HG03066 (cell line): ENCODE data around the gene SMIM7.
"Not testable (repeated sequence)": the region's sequence is repeated elsewhere in the genome, so short reads cannot be mapped to it uniquely, and the experiment has no call there.

ENCODE experiments used
- ATAC-seq: cut with Tn5 transposase; IDR thresholded peaks from one replicate; pipeline ENCODE4 v1.9.1; 2021; ENCODE audit warnings: low read depth; ENCODE audit not compliant: unreplicated experiment

The SMIM7 gene

DNA sequence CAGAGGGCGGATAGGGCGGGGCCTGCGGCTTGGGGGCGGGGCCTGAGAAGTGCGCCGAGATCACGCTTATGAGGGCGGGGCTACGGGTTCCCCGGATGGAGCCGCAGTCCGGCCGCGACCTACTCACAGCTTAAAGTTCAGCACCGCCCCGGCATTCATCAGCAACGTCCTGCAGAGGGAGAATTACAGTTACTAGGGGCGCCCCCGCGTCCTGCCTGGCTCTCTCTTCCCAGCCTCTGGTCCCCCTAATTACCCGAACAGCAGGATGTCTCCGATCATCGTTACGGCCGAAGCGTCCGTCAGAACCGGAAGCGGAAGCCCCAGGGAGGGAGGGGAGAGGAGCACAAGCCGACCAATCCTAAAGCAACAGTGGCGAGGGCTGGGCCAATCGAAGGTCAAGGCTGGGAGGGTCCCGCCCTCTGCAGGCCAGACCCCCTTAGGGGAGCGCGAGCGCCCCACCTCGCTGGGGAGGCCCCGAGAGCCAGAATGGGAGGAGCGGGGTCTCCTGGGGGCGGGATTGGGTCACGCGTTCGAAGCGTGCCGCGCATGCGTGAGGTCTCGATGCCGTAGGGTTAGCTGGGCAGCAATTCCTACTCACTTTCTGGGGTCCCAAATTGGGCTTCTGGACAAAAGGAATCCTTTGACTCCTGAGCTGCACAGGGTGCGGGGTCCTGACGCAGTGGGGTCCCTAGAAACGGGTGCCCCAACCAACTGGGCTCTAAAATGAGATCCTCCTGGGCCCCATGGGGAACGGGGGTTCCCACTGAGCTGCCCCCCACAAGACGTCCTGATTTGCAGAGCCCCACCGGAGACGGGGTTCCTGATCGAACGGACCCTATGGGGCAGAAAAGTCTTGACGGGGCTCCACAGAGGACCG is at the start of gene SMIM7:
Gene SMIM7 (minus strand): TSS at position 313 of the 877 bp plus-strand sequence. CDS start 34 bp downstream, at position 279.
- peak; percentile 85 for ATAC-seq

DNA sequence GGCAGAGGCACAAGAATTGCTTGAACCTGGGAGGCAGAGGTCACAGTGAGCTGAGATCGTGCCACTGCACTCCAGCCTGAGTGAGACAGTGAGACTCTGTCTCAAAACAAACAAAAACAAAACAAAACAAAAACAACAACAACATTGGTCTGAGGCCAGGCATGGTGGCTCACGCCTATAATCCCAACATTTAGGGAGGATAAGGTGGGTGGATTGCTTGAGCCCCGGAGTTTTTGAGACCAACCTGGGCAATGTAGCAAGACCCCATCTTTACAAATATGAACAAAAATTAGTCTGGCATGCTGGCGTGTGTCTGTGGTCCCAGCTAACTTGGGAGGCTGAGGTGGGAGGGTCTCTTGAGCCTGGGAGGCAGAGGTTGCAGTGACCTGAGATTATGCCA is 43.7 kb upstream of the SMIM7 start:
- no peak for ATAC-seq

DNA sequence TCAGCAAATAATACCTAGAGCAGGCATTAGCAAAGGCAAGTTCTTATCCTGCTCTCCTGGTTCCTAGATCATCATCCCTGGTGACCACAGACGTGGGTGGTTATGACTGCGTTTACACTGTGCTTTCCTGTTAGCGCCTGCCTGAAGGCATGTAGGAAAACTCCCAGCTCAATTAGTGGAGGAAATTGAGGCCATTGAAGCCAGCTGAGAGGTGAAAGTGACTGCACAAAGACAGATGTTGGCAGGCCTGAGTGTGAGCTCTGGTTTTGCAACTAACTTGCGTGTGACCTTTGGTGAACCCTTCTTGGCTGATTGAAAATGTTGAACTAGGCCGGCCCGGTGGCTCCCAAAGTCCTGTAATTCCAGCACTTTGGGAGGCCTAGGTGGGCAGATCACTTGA is 42.2 kb upstream of the SMIM7 start:
- no peak for ATAC-seq

DNA sequence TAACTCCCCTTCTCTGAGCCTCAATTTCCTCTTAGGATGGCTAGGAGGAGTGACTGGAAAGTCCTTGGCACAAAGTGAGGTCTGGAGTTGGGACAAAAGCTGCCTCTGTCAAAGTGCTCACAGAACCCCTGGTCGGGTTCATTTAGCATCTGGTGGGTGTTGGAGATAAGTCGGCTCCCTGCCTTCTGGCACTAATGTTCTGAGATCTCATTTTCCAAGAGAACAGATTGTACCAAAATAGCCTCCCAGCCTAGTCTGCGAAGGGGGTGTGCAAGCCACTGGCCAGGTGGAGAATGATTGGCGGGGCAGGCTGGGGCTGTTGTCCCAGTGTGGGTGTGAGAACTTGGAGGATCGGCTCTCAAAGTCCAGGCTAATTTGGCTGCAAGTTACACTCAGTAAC is 39.0 kb upstream of the SMIM7 start:
- no peak for ATAC-seq

DNA sequence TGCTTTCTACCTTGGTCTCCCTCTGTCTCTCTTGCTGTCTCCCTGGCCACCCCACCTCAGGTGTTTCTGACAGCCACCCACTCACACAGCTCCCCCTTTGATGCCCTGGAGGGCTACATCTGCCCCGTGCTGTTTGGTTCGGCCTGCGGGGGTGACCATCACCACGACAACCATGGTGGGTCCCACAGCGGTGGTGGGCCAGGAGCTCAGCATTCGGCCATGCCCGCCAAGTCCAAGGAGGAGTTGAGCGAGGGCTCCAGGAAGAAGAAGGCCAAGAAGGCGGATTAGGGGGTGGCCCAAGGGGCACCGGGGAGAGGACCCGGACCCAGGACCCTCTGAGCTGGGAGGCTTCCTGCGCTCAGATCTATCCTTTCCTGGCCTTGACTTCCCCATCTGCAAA is 28.1 kb upstream of the SMIM7 start:
- ATAC-seq = no peak

DNA sequence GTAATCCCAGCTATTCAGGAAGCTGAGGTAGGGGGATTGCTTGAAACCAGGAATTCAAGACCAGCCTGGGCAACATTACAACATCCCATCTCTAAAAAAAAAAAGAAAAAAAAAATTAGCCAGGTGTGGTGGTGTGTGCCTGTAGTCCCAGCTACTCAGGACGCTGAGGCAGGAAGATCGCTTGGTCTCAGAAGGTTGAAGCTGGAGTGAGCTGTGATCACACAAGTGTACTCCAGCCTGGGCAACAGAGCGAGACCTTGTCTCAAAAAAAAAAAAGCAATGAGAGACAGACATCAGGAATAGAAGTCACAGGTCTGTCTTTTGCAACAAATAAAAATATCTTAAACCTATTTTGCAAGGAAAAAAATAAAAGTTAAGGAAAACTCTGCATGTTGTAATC is 24.3 kb upstream of the SMIM7 start:
- ATAC-seq = no peak

DNA sequence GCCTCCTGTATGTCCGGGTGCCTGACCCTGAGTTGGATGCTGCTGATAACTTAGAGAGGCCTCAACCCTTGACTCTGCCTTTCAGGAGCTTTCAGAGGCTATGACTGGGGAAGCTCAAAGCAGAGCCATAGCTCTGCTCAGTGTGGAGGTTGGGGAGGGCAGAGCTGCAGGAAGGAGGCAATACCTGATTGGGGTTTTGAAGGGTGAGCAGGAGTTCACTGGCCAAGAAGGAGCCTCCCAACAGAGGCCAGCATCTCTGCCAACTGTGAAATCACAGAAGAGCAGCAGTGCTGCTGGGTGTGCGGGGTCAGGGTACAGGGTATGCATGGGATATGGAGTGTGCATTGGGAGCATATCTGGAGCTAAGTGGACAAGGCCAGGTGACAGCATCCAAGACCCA is 22.6 kb upstream of the SMIM7 start:
- ATAC-seq = no peak

DNA sequence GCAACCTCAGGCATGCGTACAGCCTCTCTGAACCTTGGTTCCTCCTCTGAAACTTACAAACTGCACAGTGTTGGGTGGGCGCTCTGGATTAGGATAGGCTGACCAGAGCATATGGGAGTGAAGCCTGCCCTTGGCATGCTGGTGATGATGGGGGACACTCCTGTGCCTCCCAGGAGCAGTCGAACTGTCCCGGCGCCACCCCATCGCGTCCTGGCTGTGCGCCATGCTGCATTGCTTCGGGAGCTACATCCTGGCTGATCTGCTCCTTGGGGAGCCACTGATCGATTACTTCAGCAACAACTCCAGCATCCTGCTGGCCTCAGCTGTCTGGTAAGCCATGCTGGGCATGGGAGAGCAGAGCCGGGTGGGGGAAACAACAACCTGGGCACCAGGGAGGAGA is 19.9 kb upstream of the SMIM7 start:
- ATAC-seq = no peak

DNA sequence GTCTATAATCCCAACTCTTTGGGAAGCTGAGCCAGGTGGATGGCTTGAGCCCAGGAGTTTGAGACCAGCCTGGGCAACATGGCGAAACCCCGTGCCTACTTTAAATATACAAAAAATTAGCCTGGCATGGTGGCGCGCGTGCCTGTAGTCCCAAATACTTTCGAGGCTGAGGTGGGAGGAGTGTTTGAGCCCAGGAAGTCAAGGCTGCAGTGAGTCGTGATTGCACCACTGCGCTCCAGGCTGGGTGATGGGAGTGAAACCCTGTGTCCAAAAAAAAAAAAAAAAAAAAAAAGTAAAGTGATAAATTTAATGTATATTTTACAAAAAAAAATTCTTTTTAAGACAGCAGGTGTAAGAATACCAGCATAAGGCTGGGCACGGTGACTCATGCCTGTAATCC is 18.6 kb upstream of the SMIM7 start:
- ATAC-seq = no peak

DNA sequence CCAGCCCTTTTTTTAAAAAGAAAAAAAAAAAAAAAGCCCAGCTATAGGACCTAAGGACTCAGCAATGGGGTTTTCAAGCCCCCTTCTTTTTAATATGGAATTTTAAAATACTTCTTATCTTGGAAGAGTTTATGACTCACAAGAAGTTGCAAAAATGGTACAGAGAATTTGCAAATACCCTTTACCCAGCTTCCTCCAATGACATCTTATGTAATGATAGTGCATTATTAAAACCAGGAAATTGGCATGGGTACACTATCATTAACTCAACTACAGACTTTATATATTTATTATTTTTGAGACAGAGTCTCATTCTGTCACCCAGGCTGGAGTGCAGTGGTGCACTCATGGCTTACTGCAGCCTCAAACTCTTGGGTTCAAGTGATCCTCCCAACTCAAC is 17.1 kb upstream of the SMIM7 start:
- no peak for ATAC-seq

DNA sequence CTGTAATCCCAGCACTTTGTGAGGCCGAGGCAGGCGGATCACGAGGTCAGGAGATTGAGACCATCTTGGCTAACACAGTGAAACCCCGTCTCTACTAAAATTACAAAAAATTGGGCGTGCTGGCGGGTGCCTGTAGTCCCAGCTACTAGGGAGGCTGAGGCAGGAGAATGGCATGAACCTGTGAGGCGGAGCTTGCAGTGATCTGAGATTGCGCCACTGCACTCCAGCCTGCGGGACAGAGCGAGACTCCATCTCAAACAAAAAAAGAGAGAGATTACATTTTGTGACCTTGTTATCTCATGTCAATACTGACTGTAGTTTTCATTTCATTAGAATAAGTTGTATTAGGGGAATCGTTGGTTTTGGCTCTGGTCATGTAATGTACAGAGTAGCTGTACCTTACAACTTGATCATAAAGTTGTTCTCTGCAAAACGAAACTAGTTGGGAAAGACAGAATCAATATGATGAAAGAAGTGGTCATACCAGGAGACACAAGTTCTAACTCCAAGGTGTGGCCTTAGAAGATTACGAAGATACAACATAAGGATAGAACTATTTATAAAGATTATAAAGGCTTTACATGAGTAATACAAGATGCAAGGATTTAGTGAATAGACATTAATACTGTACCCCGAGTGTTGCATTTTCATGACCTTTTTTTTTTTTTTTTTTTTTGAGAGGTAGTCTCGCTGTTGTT is 16.3 kb upstream of the SMIM7 start:
- ATAC-seq = no peak

DNA sequence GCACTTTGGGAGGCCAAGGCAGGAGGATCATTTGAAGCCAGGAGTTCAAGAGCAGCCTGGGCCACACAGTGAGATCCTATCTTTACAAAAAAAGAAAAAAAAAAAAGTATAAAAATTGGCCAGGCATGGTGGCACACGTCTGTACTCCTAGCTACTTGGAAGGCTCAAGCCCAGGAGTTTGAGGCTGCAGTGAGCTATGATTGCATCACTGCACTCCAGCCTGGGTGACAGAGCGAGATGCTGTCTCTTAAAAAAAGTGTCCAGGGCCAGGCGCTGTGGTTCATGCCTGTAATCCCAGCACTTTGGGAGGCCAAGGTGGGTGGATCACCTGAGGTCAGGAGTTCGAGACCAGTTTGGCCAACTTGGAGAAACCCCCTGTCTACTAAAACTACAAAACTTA is 13.9 kb upstream of the SMIM7 start:
- not testable (repeated sequence) for ATAC-seq

DNA sequence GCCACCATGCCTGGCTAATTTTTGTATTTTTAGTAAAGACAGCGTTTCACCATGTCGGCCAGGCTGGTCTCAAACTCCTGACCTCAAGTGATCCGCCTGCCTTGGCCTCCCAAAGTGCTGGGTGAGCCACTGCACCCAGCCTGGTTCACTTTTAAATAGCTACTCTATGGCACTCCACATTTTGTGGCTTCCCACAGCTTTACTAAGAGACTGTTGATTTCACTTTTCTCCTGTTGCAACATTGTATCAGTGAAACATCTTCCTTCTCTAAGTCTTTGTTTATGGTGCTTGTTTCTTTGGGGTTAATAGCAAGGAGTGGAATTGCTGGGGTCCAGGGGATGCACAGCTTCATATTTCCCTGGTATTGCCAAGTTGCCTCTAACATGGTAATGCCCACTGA is 13.3 kb upstream of the SMIM7 start:
- ATAC-seq = no peak

DNA sequence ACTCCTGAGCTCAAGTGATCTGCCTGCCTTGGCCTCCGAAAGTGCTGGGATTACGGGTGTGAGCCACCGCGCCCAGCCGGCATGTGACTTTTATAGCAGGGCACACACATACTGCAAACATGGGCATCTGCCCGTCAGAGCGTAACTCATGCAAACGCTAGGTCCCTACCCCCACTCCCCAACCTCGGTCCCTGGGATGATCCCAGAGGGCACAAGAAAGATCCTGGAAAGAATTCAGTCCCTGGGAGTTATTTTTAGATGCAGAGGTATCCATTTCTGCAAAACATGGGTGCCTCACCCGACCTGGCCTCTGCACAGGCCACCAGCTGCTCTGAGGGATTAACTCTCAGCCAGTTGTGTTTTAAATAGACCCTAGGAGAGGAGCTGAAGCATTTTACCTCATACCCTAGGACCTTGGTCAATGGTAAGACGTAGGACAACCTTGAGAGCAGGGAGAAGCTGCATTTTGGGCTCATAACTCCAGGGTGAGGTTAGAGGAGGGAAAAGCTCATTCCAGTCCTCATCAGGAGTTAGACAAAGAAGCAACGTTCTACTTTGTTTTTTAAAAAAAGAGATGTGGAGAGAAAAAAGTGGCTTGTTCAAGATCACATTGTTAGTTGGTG is 11.8 kb upstream of the SMIM7 start:
- ATAC-seq = no peak

DNA sequence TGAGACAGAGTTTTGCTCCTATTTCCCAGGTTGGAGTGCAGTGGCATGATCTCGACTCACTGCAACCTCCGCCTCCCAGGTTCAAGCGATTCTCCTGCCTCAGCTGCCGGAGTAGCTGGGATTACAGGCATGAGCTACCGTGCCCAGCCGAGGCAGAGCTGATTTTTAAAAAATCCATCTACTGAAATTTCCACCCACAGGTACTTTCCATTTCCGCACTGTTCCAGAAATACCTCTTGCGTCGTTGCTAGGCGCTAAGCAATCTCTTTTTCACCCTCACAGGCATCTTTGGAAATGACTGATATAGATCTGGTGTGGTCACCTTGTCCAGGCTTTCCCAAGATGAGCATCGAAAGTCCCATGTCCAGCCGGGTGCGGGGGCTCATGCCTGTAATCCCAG is 10.3 kb upstream of the SMIM7 start:
- no peak for ATAC-seq

DNA sequence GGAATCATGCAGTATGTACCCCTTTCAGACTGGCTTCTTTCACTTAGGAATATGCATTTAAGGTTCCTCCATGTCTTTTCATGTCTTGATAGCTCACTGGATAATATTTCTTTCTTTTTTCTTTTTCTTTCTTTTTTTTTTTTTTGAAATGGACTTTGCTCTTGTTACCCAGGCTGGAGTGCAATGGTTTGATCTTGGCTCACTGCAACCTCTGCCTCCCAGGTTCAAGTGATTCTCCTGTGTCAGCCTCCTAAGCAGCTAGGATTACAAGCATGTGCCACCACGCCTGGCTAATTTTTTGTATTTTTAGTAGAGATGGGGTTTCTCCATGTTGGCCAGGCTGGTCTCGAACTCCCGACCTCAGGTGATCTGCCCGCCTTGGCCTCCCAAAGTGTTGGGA is 8.8 kb upstream of the SMIM7 start:
- not testable (repeated sequence) for ATAC-seq

DNA sequence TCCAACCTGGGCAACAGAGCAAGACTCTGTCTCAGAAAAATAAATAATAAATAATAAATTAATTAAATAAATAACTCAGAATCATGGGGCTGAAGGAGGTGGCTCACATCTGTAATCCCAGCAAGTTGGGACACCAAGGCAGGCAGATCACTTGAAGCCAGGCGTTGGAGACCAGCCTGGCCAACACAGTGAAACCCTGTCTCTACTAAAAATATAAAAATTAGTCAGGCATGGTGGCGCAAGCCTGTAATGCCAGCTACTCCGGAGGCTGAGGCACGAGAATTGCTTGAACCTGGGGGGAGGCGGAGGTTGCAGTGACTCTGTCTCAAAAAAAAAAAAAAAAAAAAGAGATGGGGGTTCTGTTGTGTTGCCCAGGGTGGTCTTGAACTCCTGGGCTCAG is 8.2 kb upstream of the SMIM7 start:
- ATAC-seq = no peak

DNA sequence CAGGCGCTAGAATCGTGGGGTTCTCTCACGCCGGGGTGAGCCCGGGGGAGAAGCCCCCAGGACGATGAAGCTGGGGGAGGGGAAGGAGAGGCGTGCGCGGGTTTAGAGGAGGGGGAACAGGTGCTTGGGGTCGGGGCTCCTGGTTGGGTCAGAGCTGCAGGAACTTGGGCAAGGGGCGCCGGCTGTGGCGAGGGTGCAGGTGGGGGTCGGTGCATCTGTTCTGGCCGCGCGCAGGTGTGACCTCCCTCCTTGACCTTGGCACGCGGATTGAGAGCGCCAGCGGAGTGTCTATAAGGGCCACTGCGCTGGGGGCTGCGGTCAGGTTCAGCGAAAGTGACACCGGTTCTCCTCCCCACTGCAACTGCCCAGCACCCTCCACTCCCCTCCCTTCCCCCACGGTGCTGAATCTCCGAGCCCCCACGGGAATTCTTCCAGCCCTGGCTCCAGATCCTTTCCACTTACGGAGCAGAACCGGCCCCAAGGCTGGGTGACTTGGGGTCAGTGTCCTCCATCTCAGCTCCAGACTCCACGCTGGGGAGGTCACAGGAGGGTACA is 1.6 kb upstream of the SMIM7 start:
- ATAC-seq = no peak

DNA sequence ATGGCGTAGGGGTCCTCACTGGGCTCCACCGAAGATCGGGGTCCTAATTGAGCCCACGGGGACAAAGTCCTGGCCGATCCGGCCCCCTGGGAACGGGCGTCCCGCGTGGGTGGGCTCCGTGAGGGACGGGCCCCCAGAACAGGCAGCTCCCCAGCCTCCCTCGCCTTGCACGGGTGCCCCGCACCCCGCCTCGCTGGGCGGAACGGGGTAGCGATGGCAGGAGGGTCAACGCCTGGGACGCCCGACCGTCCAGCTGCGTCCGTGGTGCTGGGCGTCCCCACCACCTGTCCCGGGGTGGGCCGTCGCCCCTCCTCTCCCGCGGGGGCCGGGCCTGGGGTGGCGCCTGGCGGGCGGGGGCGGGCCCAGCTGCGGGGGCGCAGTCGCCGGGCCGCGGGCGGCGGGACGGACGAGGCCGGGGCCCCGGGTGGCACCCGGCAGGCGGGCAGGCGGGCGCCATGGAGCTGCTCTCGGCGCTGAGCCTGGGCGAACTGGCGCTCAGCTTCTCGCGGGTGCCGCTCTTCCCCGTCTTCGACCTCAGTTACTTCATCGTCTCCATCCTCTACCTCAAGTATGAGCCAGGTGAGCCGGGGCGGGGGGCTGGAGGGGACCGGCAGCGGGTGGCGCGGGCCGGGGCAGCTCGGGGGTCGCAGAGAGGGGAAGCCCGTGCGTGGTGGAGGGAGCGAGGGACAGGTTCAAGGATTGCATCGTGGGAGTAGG is 977 bp upstream of the SMIM7 start, which contains the start of gene TMEM38A:
Gene TMEM38A (plus strand): TSS at position 377 of the 717 bp plus-strand sequence. CDS start 79 bp downstream, at position 456.
- peak; percentile 9 for ATAC-seq

DNA sequence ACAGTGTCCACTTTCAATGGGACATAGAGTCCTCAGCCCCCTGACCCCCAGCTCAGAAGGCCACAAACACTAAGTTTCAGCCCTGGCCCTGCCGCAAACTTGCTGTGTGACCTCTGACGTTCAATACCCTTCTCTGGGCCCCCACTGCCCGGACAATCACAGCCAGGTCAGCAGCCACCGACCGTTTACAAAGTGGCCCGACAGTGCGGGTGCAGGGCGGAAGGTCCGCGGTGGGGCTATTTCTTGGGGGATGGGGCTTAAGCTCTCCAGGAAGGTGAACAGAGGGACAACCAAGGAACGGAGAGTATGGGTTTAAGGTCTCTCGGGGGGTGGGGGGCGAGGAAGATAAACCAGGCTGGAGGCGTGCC is 496 bp downstream of the SMIM7 start:
- ATAC-seq = no peak

DNA sequence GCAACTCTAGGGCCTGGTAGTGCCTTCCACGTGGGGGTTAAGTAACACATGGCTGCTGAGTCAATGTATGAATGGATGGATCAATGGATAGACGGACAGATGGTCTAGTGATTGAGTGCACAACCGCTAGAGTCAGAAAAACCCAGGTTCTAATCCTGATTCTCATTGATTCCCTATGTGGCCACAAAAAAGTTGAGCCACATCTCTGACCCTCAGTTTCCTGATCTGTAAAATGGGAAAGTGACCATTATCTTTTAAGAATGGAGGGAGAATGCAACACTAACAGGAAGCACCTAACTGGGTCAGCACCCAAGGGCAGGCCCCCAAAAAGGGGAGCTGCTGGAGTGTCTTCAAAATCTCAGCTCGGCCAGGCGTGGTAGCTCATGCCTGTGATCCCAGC is 2.6 kb downstream of the SMIM7 start:
- ATAC-seq = no peak
